Activated CD8-positive, alpha-beta memory T cell treated with anti-CD3 and anti-CD28 coated beads, Interleukin-2, amount 10 ng/mL, durations not matched to agents 7 days and 5 days (primary cell): ENCODE results near the gene CXorf58. TPM values are rescaled to one million over a fixed set of nuclear protein-coding genes. Genes with fewer than 3 reads are reported as not detected.
"Not testable (repeated sequence)": the region's sequence is repeated elsewhere in the genome, so short reads cannot be mapped to it uniquely, and the experiment has no call there.

ENCODE experiments used
- ATAC-seq: fragments of 150-1000 bp; cut with Tn5 transposase; one replicate; pipeline ENCODE4 v1.10.0; 2021; ENCODE audit warnings: moderate library complexity
- CTCF ChIA-PET: fragments of 350-600 bp; sonication (Branson Sonifier 250); formaldehyde crosslinking; loops from one replicate; lab custom pipeline; 2021; ENCODE audit warnings: antibody characterized with exemption; lab: Charles Lee
- DNase-seq: peaks from one replicate; pipeline ENCODE4 v3.0.0-alpha.2; 2020
- H3K27ac Mint-ChIP-seq: one replicate; pipeline ENCODE4 v1.8.0; 2021; ENCODE audit warnings: mild to moderate bottlenecking, mixed read lengths
- H3K27me3 Mint-ChIP-seq: one replicate; pipeline ENCODE4 v1.8.0; 2021; ENCODE audit warnings: mixed read lengths
- H3K36me3 Mint-ChIP-seq: one replicate; pipeline ENCODE4 v1.8.0; 2021; ENCODE audit warnings: mild to moderate bottlenecking, mixed read lengths
- H3K4me1 Mint-ChIP-seq: one replicate; pipeline ENCODE4 v1.8.0; 2021; ENCODE audit warnings: mixed read lengths
- H3K4me3 Mint-ChIP-seq: one replicate; pipeline ENCODE4 v1.8.0; 2021; ENCODE audit warnings: mild to moderate bottlenecking, moderate library complexity, mixed read lengths
- H3K9me3 Mint-ChIP-seq: one replicate; pipeline ENCODE4 v1.8.0; 2022; ENCODE audit warnings: low read depth, mixed read lengths
- total RNA-seq, 2 experiments: library from RNA; stranded (reverse); gene quantifications; one replicate each; pipeline ENCODE4 v1.2.3, GENCODE V29; 2021

Gene CXorf58
- under 1 TPM in 1 of 2 experiments, not detected in 1; 0.20 TPM for total RNA-seq

- no peaks in the 10 kb centered on the region for H3K27me3 Mint-ChIP-seq
- ATAC-seq: peak; percentile 96
- no peaks in the 10 kb centered on the region for H3K36me3 Mint-ChIP-seq
- H3K4me1 Mint-ChIP-seq: peaks cover 26% of the 10 kb centered on the region
- peak within 1 kb of the TSS; percentile 87 for H3K27ac Mint-ChIP-seq
- no peaks in the 10 kb centered on the region for H3K9me3 Mint-ChIP-seq
- DNase-seq: peak; percentile 94
- CTCF ChIA-PET: interaction anchor here (0.6 to 4.0 kb wide), 18 partner anchors 9 to 240 kb away, joined by 3 to 33 read pairs (median 4); partner anchors contain the start of genes ACOT9, EIF2S3, KLHL15 and PRDX4
- H3K4me3 Mint-ChIP-seq: peak within 1 kb of the TSS; percentile 75
Observed at GRCh38 chrX:23907498-23908218, at the start of gene CXorf58, which contains the start of gene APOO. TSS of gene CXorf58 (plus strand) at chrX:23908006. CDS start at chrX:23910303, 2,297 bp downstream. TSS of gene APOO (minus strand) at chrX:23907938. CDS start at chrX:23907702, 236 bp downstream.

- CTCF ChIA-PET, H3K27ac Mint-ChIP-seq, H3K9me3 Mint-ChIP-seq, DNase-seq, H3K4me1 Mint-ChIP-seq, H3K27me3 Mint-ChIP-seq, H3K4me3 Mint-ChIP-seq, H3K36me3 Mint-ChIP-seq, ATAC-seq: not testable (repeated sequence)
Observed at GRCh38 chrX:23859238-23859637, 48.6 kb upstream of the CXorf58 start.

- DNase-seq (peak; percentile 42), ATAC-seq (peak; percentile 67)
- no peaks in the 10 kb centered on the region for H3K27me3 Mint-ChIP-seq
- H3K4me1 Mint-ChIP-seq: peaks cover 7% of the 10 kb centered on the region
- peaks cover 7% of the 10 kb centered on the region for H3K36me3 Mint-ChIP-seq
- no peak overlapping the region for H3K27ac Mint-ChIP-seq
- CTCF ChIA-PET: interaction anchor here (0.8 to 1.3 kb wide), 2 partner anchors 40 to 78 kb away, joined by 3 to 4 read pairs; partner anchors contain the start of gene SAT1
- H3K9me3 Mint-ChIP-seq: no peaks in the 10 kb centered on the region
- no peak overlapping the region for H3K4me3 Mint-ChIP-seq
Observed at GRCh38 chrX:23861215-23861896, 46.5 kb upstream of the CXorf58 start.

DNA sequence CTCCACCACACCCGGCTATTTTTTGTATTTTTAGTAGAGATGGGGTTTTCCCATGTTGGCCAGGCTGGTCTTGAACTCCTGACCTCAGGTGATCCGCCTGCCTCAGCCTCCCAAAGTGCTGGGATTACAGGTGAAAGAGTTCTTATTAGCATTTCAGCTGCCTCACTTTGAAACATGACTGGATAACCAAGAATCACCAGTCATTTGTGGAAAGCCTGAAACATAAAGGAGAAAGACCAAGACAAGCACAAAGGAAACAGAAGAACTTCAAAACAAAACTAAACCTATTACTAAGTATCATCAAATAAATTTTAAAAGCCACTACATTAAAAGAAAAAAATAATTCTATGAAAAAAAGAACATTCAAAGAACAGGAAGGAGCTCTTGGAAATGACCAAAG is 45.9 kb upstream of the CXorf58 start:
- not testable (repeated sequence) for DNase-seq, H3K4me3 Mint-ChIP-seq, H3K9me3 Mint-ChIP-seq, H3K27ac Mint-ChIP-seq, H3K4me1 Mint-ChIP-seq, H3K36me3 Mint-ChIP-seq, ATAC-seq, H3K27me3 Mint-ChIP-seq
- CTCF ChIA-PET: interaction anchor here (0.8 to 1.3 kb wide), 2 partner anchors 40 to 79 kb away, joined by 3 to 4 read pairs; partner anchors contain the start of gene SAT1

- CTCF ChIA-PET: no interaction called here
- Mint-ChIP-seq H3K4me1 (peaks cover 7% of the 10 kb centered on the region), H3K27ac (no peak overlapping the region), H3K27me3 (no peaks in the 10 kb centered on the region), H3K4me3 (no peak overlapping the region), H3K36me3 (peaks cover 7% of the 10 kb centered on the region), H3K9me3 (no peaks in the 10 kb centered on the region)
- DNase-seq (no peak), ATAC-seq (no peak)
Observed at GRCh38 chrX:23864742-23865326, 43.0 kb upstream of the CXorf58 start.

DNA sequence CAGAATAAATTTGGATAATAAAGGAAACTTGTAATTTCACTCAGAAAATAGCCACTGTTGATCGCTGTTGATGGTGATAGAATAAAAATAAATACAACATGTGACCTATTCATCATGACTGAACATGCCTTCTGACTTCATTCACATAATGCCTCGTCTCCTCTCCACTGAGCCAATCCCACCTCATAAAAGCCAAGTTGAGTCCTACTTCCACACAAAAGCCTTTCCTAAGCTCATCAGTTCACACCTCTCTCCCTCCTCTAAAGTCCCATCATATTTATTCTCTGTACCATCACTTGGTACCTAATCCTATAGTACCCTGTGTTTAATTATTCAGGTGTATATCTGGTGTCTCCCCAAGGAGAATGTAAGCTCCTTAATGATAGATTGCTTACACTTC is 37.8 kb upstream of the CXorf58 start:
- Mint-ChIP-seq H3K27ac (no peak overlapping the region), H3K4me3 (no peak overlapping the region), H3K27me3 (no peaks in the 10 kb centered on the region), H3K36me3 (peaks cover 4% of the 10 kb centered on the region), H3K4me1 (no peaks in the 10 kb centered on the region), H3K9me3 (no peaks in the 10 kb centered on the region)
- DNase-seq (no peak), ATAC-seq (no peak)
- CTCF ChIA-PET: no interaction called here

GRCh38 chrX:23871905-23872546 is 35.8 kb upstream of the CXorf58 start:
- Mint-ChIP-seq H3K27ac (no peak overlapping the region), H3K4me3 (no peak overlapping the region), H3K4me1 (no peaks in the 10 kb centered on the region), H3K9me3 (no peaks in the 10 kb centered on the region), H3K36me3 (peaks cover 4% of the 10 kb centered on the region), H3K27me3 (no peaks in the 10 kb centered on the region)
- DNase-seq (no peak), ATAC-seq (no peak)
- CTCF ChIA-PET: interaction anchor here (1.6 kb wide), 1 partner anchor 36 kb away, joined by 3 read pairs; the partner anchor contains the start of genes APOO and CXorf58

GRCh38 chrX:23879380-23880090 is 28.3 kb upstream of the CXorf58 start:
- no peaks in the 10 kb centered on the region for H3K27me3 Mint-ChIP-seq
- H3K36me3 Mint-ChIP-seq: no peaks in the 10 kb centered on the region
- no peaks in the 10 kb centered on the region for H3K9me3 Mint-ChIP-seq
- H3K4me3 Mint-ChIP-seq: no peak overlapping the region
- ATAC-seq (no peak), DNase-seq (no peak)
- H3K4me1 Mint-ChIP-seq: peaks cover 7% of the 10 kb centered on the region
- CTCF ChIA-PET: no interaction called here
- H3K27ac Mint-ChIP-seq: no peak overlapping the region

DNA sequence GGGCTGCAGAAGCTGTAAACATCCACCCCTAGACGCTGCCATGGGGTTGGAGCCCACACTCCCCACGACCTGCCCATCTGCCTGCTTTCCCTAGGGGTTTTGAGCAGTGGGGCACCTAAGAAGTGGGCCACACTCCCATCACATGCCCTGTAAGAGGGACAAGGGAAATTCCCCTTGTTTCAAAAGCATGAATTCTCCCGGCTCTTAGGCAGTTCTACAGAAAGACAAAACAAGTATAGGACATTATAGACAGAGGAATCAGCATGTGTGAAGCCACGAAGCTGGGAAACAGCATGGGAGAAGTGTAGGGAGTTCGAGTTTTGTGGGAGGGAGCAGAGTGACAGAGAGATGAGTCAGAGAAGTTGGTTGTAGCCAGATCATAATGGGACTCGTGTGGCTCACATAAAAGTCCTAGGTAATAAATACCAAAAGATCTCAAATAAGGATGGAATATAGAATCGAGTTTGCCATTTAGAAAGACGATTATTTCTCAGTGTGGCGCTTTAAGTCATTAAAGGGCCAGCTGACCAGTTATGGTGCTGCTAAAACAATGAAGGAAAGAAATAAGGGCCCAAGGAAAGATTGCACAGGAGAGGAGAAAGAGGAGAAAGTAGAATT is 24.0 kb upstream of the CXorf58 start:
- Mint-ChIP-seq H3K36me3 (no peaks in the 10 kb centered on the region), H3K9me3 (no peaks in the 10 kb centered on the region), H3K27me3 (no peaks in the 10 kb centered on the region), H3K27ac (no peak overlapping the region), H3K4me3 (no peak overlapping the region), H3K4me1 (peaks cover 12% of the 10 kb centered on the region)
- CTCF ChIA-PET: no interaction called here
- ATAC-seq: no peak
- no peak for DNase-seq

DNA sequence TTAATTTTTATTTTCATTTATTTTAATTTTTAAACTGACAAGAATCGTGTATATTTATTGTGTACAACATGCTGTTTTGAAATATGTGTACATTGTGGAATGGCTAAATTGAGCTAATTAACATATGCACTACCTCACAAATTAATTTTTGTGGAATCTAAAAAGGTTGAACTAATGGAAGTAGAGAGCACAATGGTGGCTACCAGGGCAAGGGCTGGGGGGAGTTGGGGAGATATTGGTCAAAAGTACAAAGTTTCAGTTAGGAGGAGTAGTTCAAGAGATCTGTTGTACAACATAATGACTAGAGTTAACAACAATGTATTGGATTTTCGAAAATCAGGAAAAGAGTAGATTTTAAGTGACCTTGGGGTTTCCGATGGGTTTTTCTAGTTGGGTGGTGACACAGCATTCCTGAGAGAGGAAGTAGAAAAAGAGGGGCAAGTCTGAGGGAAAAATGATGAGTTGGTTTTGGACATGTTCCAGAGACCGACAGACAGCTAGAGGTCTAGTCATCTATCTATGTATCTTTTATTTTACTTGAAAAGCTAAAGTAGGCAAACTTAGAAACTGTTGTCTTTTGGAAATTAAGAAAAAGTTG is 23.3 kb upstream of the CXorf58 start:
- no peak overlapping the region for H3K27ac Mint-ChIP-seq
- no peaks in the 10 kb centered on the region for H3K9me3 Mint-ChIP-seq
- H3K4me1 Mint-ChIP-seq: peaks cover 12% of the 10 kb centered on the region
- H3K27me3 Mint-ChIP-seq: no peaks in the 10 kb centered on the region
- DNase-seq (no peak), ATAC-seq (no peak)
- no peak overlapping the region for H3K4me3 Mint-ChIP-seq
- H3K36me3 Mint-ChIP-seq: no peaks in the 10 kb centered on the region
- CTCF ChIA-PET: no interaction called here

GRCh38 chrX:23885803-23886202 is 22.0 kb upstream of the CXorf58 start:
- no peaks in the 10 kb centered on the region for H3K9me3 Mint-ChIP-seq
- no peak overlapping the region for H3K27ac Mint-ChIP-seq
- ATAC-seq (no peak), DNase-seq (no peak)
- no peak overlapping the region for H3K4me3 Mint-ChIP-seq
- no peaks in the 10 kb centered on the region for H3K27me3 Mint-ChIP-seq
- H3K4me1 Mint-ChIP-seq: peaks cover 12% of the 10 kb centered on the region
- H3K36me3 Mint-ChIP-seq: no peaks in the 10 kb centered on the region
- CTCF ChIA-PET: no interaction called here

GRCh38 chrX:23887451-23887850 is 20.4 kb upstream of the CXorf58 start:
- no peaks in the 10 kb centered on the region for H3K36me3 Mint-ChIP-seq
- no peaks in the 10 kb centered on the region for H3K27me3 Mint-ChIP-seq
- no peaks in the 10 kb centered on the region for H3K9me3 Mint-ChIP-seq
- no peak overlapping the region for H3K4me3 Mint-ChIP-seq
- DNase-seq: no peak
- CTCF ChIA-PET: no interaction called here
- H3K4me1 Mint-ChIP-seq: peaks cover 13% of the 10 kb centered on the region
- no peak for ATAC-seq
- no peak overlapping the region for H3K27ac Mint-ChIP-seq
